ENCODE measurements around the gene CCNI. TPM values are rescaled to one million over a fixed set of nuclear protein-coding genes. Genes with fewer than 3 reads are reported as not detected.

Gene CCNI
- total and polyA plus RNA-seq, 5 donors from 2014 or later: 359 to 431 (median 404) TPM

DNA sequence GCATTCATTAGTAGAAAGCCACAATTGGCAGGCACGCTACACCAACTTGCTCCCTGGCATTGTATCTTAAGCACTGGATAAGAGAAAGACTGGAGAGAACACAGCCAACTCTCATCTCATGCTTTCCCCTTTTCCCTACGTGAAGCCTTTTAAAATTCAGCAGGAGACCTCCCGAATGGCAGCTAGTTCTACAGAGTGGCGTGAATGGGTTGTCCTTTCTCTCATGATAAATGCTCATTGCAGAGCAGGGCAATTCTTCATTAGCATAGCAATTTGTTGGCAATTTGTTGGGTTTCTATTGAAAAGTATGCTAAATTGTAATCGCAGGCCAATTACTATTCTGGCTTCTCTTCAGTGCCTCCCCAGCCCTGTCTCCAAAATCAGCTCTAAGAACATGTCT is 78.3 kb downstream of the CCNI start:
- peaks cover 13 to 49% (median 22%) of the 10 kb centered on the region in 4 donors for H3K4me1 Mint-ChIP-seq
- no peaks in the 10 kb centered on the region for H3K9me3 Mint-ChIP-seq
- peaks cover 27% of the 10 kb centered on the region for H3K4me1 ChIP-seq (ENCODE audit: control insufficient read depth, insufficient read depth, low read length, poor library complexity, severe bottlenecking)
- peaks cover 48% of the 10 kb centered on the region for H3K36me3 Mint-ChIP-seq
- no peak for ATAC-seq (ENCODE audit: low read depth in 2 of 2)
- peaks cover 6% of the 10 kb centered on the region for H3K36me3 ChIP-seq (ENCODE audit: control insufficient read depth, insufficient read depth, low read length)
- H3K4me3 ChIP-seq (ENCODE audit: low read depth, low read length): no peak overlapping the region
- no peak overlapping the region for H3K27ac ChIP-seq (ENCODE audit: insufficient read depth, low read length, poor library complexity, severe bottlenecking)
- no peak overlapping the region for H3K4me3 Mint-ChIP-seq
- H3K9me3 ChIP-seq (ENCODE audit: control insufficient read depth in 2 of 2, low read length in 2 of 2): no peaks in the 10 kb centered on the region
- no peak for DNase-seq
- H3K27me3 ChIP-seq (ENCODE audit: control insufficient read depth, insufficient read depth, low read length): no peaks in the 10 kb centered on the region
- no peaks in the 10 kb centered on the region for H3K27me3 Mint-ChIP-seq
- H3K27ac Mint-ChIP-seq: no peak overlapping the region

Other genes starting within 250 kb of the CCNI start
- not detected for gene SOWAHB, start 177.8 kb downstream of the CCNI start, total RNA-seq
- gene SOWAHB, start 177.8 kb downstream of the CCNI start, polyA plus RNA-seq: not detected
- 29.4 TPM for gene SEPTIN11, start 126.2 kb downstream of the CCNI start, total RNA-seq
- gene SEPTIN11, start 126.2 kb downstream of the CCNI start, polyA plus RNA-seq: 10 to 100 TPM; 17.1 to 29.7 (median 21.0) TPM
- 80.6 TPM for gene CCNG2, start 81.2 kb upstream of the CCNI start, total RNA-seq
- gene CCNG2, start 81.2 kb upstream of the CCNI start, polyA plus RNA-seq: 10 to 100 TPM; 35.0 to 45.0 (median 38.7) TPM

All from CD4-positive, CD25-positive, alpha-beta regulatory T cell (primary cell).